GM21786 (cell line): ENCODE data around the gene TRIP6.

Experiments used
- ATAC-seq: cut with Tn5 transposase; IDR thresholded peaks from one replicate; pipeline ENCODE4 v1.9.1; 2021; ENCODE audit not compliant: unreplicated experiment

TRIP6 gene

GRCh38 chr7:100873599-100874299, 6.6 kb downstream of the TRIP6 start:
- ATAC-seq = no peak

- no peak for ATAC-seq
Observed at GRCh38 chr7:100874300-100874576, 7.1 kb downstream of the TRIP6 start.

GRCh38 chr7:100874577-100875355, 7.6 kb downstream of the TRIP6 start, which contains the start of gene SRRT:
Gene SRRT (plus strand): TSS chr7:100875103. CDS start chr7:100875591, 488 bp downstream.
- ATAC-seq = peak; percentile 91

DNA sequence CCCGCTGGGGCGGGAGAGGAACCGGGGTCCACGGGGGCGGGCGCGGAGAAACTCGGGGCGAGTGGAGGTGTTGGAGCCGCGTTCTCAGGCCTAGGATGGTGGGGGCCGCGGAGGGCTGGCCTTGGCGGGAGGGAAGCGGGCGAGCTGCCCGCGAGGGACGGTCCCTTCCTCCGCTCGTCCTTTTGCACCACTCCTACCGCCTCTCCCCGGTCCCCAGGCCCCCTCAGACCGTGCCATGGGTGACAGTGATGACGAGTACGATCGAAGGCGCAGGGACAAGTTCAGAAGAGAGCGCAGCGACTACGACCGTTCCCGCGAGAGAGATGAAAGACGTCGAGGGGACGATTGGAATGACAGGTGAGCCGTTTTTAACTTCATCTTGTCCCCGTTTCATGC, 8.2 kb downstream of the TRIP6 start:
- peak; percentile 27 for ATAC-seq

DNA sequence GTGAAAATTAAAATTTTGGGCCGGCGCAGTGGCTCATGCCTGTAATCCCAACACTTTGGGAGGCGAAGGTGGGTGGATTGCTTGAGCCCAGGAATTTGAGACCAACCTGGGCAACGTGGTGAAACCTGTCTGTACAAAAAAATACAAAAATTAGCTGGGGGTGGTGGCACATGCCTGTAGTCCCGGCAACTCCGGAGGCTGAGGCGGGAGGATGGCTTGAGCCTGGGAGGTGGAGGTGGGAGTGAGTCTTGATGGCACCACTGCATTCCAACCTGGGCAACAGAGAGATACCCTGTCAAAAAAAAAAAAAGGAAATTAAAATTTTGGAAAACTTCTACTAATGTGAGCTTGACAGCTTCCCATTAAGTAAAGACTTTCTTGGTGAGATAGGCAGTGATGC, 10.8 kb downstream of the TRIP6 start:
- ATAC-seq = no peak

GRCh38 chr7:100878685-100879084, 11.5 kb downstream of the TRIP6 start:
- ATAC-seq = no peak

DNA sequence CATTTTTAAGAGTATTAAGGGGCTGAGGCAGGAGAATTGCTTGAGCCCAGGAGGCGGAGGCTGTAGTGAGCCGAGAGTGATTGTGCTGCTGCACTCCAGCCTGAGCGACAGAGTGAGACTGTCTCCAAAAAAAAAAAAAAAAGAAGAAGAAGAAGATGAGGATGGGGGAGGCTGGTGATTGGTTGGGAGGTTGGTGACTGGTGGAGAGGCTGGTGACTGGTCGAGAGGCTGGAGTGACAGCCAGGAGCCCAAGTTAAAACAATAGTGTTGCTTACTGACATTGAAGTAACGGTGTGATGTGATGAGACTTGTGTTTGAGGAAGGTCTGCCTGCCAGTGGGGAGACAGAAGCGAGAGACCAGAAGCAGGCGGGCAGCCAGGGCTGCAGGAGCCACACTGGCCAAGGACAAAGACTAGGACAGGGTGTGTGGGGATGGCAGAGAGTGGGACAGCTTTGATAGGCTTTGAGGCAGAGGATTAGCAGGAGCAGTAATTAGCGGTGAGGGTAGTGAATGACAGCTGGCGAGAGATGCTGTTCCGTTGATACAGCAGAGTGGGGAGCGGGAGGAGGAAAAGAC, 12.6 kb downstream of the TRIP6 start:
- no peak for ATAC-seq

DNA sequence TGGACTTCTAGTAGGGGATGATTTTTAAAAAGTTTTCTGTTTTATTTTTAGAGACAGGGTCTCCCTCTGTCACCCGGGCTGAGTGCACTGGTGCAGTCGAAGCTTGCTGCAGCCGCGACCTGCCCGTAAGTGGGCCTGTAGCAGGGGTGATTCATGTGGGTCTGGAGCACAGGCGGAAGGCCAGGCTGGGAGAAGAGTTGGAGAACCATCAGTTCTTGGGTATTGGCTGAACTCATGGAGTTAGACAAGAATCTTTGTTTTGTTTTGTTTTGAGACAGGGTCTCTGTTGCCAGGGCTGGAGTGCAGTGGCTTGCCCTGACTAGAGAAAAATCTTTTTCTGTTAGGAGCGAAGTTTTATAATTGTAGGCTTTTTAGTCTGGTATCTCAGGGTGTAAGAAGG, 13.5 kb downstream of the TRIP6 start:
- no peak for ATAC-seq

DNA sequence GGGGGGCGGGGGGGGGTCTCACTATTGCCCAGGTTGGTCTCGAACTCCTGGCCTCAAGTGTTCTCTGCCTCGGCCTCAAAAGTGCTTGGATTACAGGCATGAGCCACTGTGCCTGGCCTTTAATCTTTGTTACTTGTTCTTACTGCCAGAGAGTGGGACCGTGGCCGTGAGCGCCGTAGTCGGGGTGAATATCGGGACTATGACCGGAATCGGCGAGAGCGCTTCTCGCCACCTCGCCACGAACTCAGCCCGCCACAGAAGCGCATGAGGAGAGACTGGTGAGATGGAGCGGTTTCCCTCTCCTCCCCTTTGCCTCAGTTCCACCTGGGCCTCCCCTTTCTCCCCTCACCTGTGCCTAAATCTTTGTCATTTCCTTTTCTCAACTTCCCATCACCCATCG, 13.9 kb downstream of the TRIP6 start:
- no peak for ATAC-seq

DNA sequence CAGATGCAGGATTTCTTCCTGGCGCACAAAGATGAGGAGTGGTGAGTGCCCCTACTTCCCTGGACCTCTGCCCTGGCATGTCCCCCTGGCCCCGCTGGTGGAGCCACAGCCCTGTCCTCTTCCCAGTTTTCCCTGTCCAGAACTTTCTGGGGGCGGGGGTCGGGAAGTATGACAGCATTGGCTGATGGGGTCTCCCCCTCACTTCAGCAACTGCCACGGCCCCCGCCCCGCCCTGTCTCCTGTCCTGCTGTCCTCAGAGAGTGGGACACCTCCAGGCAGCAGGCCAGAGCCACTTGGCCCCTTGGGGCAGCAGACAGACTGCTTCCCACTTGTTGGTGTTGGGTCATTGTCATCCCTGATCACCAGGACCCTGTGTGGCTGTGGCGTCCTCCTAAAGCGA, 15.0 kb downstream of the TRIP6 start:
- ATAC-seq = no peak

DNA sequence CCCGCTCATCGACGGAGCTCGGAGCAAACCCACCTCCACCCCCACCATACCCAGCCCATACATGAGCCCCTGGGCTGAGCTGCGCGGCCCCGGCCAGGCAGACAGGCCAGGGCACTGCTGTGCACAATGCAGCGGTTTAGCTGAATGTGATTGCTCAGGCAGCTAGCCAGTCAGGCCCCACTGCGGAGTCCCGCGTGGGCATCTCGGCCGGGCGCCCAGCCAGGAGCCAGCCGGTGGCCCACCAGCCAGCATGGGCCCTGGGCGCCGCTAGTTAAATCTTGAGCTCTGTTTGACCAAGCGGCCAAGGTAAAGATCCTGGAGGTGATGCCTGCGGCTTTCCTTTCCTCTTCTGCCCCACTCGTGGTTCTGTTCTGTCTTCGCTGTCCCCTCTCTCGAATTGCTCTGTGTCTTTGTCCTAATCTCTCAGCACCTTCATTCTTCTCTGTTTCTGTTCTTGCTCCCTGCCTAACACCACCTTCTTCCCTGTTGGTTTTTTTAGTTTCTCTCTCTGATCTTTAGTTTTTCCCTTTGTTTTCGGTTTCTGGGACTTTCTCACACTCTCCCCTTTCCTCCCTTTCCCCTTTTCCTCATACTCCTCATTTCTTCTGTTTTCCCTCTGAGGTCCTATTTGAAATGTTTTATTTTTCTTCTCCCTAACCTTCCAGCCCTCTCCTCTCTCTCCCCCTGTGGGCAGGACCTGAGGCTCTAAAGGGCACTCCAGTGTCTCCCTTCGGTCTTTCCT, 15.8 kb downstream of the TRIP6 start:
- no peak for ATAC-seq

DNA sequence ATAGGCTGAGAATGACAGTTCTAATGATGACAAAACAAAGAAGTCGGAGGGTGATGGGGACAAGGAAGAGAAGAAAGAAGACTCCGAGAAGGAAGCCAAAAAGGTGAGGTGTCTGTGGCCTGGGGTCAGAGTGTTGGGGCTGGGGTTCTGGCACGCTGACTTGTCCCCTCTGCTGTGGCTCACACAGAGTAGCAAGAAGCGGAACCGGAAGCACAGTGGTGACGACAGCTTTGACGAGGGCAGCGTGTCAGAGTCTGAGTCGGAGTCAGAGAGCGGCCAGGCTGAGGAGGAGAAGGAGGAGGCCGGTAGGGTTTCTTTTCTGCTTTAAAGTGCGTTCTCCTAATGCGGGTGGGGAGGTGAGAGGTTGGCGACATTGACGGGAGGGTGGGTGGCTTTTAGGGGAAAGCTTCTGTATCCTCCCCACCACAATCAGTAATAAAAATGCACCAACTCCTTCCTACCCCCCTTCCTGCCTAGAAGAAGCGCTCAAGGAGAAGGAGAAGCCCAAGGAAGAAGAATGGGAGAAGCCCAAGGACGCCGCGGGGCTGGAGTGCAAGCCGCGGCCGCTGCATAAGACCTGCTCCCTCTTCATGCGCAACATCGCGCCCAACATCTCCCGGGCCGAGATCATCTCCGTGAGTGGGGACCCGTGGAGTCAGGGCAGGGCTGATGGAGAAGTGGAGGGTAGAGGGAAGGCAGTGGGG, 17.7 kb downstream of the TRIP6 start:
- no peak for ATAC-seq

- ATAC-seq = no peak
Observed at GRCh38 chr7:100885440-100886141, 18.4 kb downstream of the TRIP6 start.

DNA sequence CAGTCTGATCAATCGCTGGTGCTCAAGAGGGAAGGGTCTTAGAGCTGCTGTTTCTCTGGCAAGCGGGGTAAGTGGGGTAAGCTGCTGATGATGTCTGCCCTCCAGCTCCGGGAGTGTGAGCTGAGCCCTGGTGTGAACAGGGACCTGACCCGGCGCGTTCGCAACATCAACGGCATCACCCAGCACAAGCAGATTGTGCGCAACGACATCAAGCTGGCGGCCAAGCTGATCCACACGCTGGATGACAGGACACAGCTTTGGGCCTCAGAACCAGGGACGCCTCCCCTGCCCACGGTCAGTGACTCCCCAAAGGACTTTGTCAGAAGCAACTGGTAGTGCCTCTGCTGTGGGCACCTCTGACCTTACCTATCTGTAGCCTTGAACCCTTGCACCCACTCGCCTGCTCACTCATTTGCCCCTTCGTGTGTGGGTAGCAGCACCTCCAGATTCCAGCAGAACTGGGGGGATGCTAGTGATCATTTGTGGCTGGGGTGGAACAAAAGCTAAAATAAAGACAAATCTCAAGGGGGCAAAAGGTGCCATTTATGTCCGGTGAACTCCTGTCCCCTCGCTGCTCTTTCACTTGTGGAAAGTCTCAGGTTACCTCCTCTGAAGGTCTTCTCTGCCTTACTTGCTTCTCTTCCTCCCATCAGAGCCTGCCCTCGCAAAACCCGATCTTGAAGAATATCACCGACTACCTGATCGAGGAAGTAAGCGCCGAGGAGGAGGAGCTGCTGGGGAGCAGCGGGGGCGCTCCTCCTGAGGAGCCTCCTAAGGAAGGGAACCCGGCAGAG, 19.2 kb downstream of the TRIP6 start:
- no peak for ATAC-seq

DNA sequence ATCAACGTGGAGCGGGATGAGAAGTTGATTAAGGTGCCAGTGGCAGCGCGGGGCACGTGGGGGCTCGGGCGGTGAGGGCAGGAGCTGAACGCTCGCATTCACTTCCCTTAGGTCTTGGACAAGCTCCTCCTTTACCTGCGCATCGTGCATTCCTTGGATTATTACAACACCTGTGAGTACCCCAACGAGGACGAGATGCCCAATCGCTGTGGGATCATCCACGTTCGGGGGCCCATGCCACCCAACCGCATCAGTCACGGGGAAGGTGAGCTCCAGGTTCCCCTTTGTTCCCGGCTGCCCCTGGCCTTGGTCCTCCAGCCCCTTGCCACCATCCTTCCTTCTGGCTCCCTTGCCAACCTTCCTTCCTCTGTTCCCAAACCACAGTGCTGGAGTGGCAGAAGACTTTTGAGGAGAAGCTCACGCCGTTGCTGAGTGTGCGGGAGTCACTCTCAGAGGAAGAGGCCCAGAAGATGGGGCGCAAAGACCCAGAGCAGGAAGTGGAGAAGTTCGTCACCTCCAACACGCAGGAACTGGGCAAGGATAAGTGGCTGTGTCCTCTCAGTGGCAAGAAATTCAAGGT, 19.8 kb downstream of the TRIP6 start:
- ATAC-seq = no peak

DNA sequence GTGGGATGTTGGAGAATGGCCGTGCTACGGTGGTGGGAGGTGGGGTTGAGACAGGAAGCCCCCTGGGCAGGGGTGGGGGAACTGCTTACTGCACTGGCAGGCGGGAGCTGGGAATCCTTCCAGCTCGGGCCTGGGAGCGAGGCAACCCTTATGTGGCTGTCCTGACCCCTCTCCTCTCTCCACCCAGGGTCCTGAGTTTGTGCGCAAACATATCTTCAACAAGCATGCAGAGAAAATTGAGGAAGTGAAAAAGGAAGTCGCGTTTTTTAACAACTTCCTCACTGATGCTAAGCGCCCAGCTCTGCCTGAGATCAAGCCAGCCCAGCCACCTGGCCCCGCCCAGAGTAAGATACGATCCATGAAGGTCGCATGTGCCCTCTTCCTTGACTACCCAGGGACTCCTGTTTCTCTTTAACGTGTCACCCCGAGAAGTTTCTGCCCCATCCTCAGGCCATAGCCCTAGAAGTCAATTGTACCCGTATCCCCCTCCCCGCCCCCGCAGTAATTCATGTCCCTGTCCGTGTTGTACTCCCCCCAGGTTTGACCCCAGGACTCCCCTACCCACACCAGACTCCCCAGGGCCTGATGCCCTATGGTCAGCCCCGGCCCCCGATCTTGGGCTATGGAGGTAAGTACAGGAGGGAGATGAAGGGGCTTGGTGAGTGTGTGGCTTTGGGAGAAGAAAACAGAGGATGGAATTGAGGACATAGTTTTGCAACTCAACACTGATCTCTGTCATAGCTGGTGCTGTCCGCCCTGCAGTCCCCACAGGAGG, 20.5 kb downstream of the TRIP6 start:
- peak; percentile 40 for ATAC-seq

- ATAC-seq = no peak
Observed at GRCh38 chr7:100888291-100888987, 21.3 kb downstream of the TRIP6 start.
